Loucy (cell line): Measurements from ENCODE around the gene NBR1.
"Not testable (repeated sequence)": the region's sequence is repeated elsewhere in the genome, so short reads cannot be mapped to it uniquely, and the experiment has no call there.

ENCODE experiments used
- H2AFZ ChIP-seq: fragments of 200-600 bp; sonication (generic); 2 replicates; pipeline ENCODE4 v1.6.0; 2016; ENCODE audit warnings: antibody characterized with exemption, mild to moderate bottlenecking, low read length, moderate library complexity
- H3F3A ChIP-seq: fragments of 200-600 bp; 2 replicates; pipeline ENCODE4 v1.6.0; 2016; ENCODE audit warnings: antibody characterized with exemption, low read depth, mild to moderate bottlenecking
- H3K27me3 ChIP-seq: fragments of 200-600 bp; sonication (generic); 2 replicates; pipeline ENCODE4 v1.6.1; 2014; ENCODE audit warnings: low read length, mild to moderate bottlenecking; ENCODE audit not compliant: insufficient read depth, poor library complexity, severe bottlenecking
- H3K36me3 ChIP-seq: fragments of 200-600 bp; sonication (generic); 2 replicates; pipeline ENCODE4 v1.6.1; 2016; ENCODE audit warnings: low read length; ENCODE audit not compliant: insufficient read depth
- H3K4me1 ChIP-seq: fragments of 200-600 bp; sonication (generic); 2 replicates; pipeline ENCODE4 v1.5.1; 2014; ENCODE audit warnings: low read length, mild to moderate bottlenecking; ENCODE audit not compliant: insufficient read depth, poor library complexity, severe bottlenecking
- H3K4me2 ChIP-seq: fragments of 200-600 bp; sonication (generic); 2 replicates; pipeline ENCODE4 v1.6.0; 2014; ENCODE audit warnings: antibody characterized with exemption, low read length, low read depth, mild to moderate bottlenecking; ENCODE audit not compliant: poor library complexity, severe bottlenecking
- H3K4me3 ChIP-seq: fragments of 200-600 bp; sonication (generic); 2 replicates; pipeline ENCODE4 v1.5.1; 2014; ENCODE audit warnings: low read length, mild to moderate bottlenecking, mixed read lengths; ENCODE audit not compliant: poor library complexity, severe bottlenecking
- H3K79me2 ChIP-seq: fragments of 200-600 bp; sonication (generic); 2 replicates; pipeline ENCODE4 v1.6.1; 2014; ENCODE audit warnings: low read length; ENCODE audit not compliant: insufficient read depth
- H3K9ac ChIP-seq: fragments of 200-600 bp; sonication (generic); 2 replicates; pipeline ENCODE4 v1.6.0; 2014; ENCODE audit warnings: mild to moderate bottlenecking, low read depth, low read length, moderate library complexity; ENCODE audit not compliant: poor library complexity, severe bottlenecking
- H3K9me2 ChIP-seq: fragments of 200-600 bp; sonication (generic); replicated peaks from 2 replicates; pipeline ENCODE4 v1.6.1; 2016; ENCODE audit warnings: low read depth, low read length, mixed read lengths
- H3K9me3 ChIP-seq: fragments of 200-600 bp; sonication (generic); 2 replicates; pipeline ENCODE4 v1.6.1; 2014; ENCODE audit warnings: mild to moderate bottlenecking, antibody characterized with exemption, low read length, low read depth; ENCODE audit not compliant: insufficient read depth
- H4K20me1 ChIP-seq: fragments of 200-600 bp; sonication (generic); 2 replicates; pipeline ENCODE4 v1.6.0; 2014; ENCODE audit warnings: antibody characterized with exemption, low read length, mild to moderate bottlenecking; ENCODE audit not compliant: insufficient read depth, poor library complexity, severe bottlenecking
- CTCF ChIP-seq: fragments of 200-600 bp; sonication (generic); conservative IDR thresholded peaks from 2 replicates; pipeline ENCODE4 v1.5.1; 2014; ENCODE audit warnings: mild to moderate bottlenecking, antibody characterized with exemption, low read length
- EZH2phosphoT487 ChIP-seq: fragments of 200-600 bp; IDR thresholded peaks from 2 replicates; pipeline ENCODE4 v1.6.1; 2018; ENCODE audit warnings: antibody characterized with exemption, mild to moderate bottlenecking, moderate library complexity, borderline replicate concordance

NBR1 gene

GRCh38 chr17:43159957-43160356 lies 11.1 kb upstream of the NBR1 start:
- H2AFZ ChIP-seq, H3K4me3 ChIP-seq, H3K36me3 ChIP-seq, H3K4me2 ChIP-seq, H3K79me2 ChIP-seq, H3K27me3 ChIP-seq, H4K20me1 ChIP-seq, H3K9me3 ChIP-seq, H3K9me2 ChIP-seq, H3F3A ChIP-seq, H3K4me1 ChIP-seq, H3K9ac ChIP-seq: not testable (repeated sequence)

- not testable (repeated sequence) for H3K27me3 ChIP-seq, H3K9me2 ChIP-seq, H3K36me3 ChIP-seq, H3K9ac ChIP-seq, H3K4me1 ChIP-seq, H2AFZ ChIP-seq, H3K4me3 ChIP-seq, H3K9me3 ChIP-seq, H4K20me1 ChIP-seq, H3F3A ChIP-seq
- Histone ChIP-seq H3K79me2 (peaks cover 27% of the 10 kb centered on the region; the same call in 1 of the 2 replicates), H3K4me2 (peak overlapping the region; percentile 35)
These were observed 5.0 kb upstream of the NBR1 start for GRCh38 chr17:43165971-43166370.

GRCh38 chr17:43169561-43170139 lies 1.4 kb upstream of the NBR1 start:
- Histone ChIP-seq H3F3A (no peaks in the 10 kb centered on the region), H3K27me3 (no peaks in the 10 kb centered on the region), H3K4me2 (peak overlapping the region; percentile 71), H3K9me2 (no peaks in the 10 kb centered on the region), H3K36me3 (no peaks in the 10 kb centered on the region), H3K4me1 (peaks cover 10% of the 10 kb centered on the region), H3K79me2 (peaks cover 56% of the 10 kb centered on the region; the same call in 1 of the 2 replicates), H4K20me1 (no peaks in the 10 kb centered on the region), H3K9me3 (no peaks in the 10 kb centered on the region), H2AFZ (peak overlapping the region; percentile 61), H3K4me3 (peak overlapping the region; percentile 89), H3K9ac (peak overlapping the region; percentile 93)
- TF ChIP-seq EZH2phosphoT487, result no peak
- no peak for TF ChIP-seq CTCF

DNA sequence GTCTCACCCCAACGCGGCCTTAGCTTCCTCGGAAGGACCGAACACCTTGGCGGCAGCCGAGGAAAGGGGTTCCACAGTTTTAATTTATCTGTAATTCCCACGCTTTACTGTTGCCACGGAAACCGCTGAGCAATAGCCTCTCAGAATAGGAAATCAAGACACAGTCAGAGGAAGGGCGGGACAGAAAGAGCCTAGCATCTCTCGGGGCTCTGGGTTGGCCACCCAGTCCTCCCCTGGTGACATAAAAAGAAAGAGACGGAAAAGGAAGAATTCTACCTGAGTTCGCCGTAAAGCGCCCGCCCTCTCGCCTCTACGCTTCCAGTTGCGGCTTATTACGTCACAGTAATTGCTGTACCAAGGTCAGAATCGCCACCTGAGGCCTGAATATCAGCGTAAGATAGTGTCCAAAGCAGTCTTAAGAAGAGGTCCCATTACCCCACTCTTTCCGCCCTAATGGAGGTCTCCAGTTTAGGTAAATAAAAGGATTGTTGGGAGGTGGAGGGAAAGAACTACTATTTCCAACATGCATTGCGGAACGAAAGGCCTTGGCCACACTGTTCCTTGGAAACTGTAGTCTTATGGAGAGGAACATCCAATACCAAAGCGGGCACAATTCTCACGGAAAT lies 761 bp upstream of the NBR1 start:
- H3K79me2 ChIP-seq, result peaks cover 59% of the 10 kb centered on the region; the same call in 1 of the 2 replicates
- TF ChIP-seq CTCF (no peak), EZH2phosphoT487 (no peak)
- no peaks in the 10 kb centered on the region for H3K9me2 ChIP-seq
- H3K27me3 ChIP-seq, result no peaks in the 10 kb centered on the region
- peak overlapping the region; percentile 89 for H3K4me3 ChIP-seq
- no peaks in the 10 kb centered on the region for H3K9me3 ChIP-seq
- peak overlapping the region; percentile 71 for H3K4me2 ChIP-seq
- no peaks in the 10 kb centered on the region for H4K20me1 ChIP-seq
- H3F3A ChIP-seq, result no peaks in the 10 kb centered on the region
- no peaks in the 10 kb centered on the region for H3K36me3 ChIP-seq
- H3K4me1 ChIP-seq, result peaks cover 12% of the 10 kb centered on the region
- H3K9ac ChIP-seq, result peak overlapping the region; percentile 93
- H2AFZ ChIP-seq, result peak overlapping the region; percentile 84
